GM19035 (cell line): ENCODE data around the gene AURKAIP1.

Experiments
- ATAC-seq: cut with Tn5 transposase; IDR thresholded peaks from one replicate; pipeline ENCODE4 v1.9.1; 2021; ENCODE audit not compliant: unreplicated experiment

AURKAIP1 gene

DNA sequence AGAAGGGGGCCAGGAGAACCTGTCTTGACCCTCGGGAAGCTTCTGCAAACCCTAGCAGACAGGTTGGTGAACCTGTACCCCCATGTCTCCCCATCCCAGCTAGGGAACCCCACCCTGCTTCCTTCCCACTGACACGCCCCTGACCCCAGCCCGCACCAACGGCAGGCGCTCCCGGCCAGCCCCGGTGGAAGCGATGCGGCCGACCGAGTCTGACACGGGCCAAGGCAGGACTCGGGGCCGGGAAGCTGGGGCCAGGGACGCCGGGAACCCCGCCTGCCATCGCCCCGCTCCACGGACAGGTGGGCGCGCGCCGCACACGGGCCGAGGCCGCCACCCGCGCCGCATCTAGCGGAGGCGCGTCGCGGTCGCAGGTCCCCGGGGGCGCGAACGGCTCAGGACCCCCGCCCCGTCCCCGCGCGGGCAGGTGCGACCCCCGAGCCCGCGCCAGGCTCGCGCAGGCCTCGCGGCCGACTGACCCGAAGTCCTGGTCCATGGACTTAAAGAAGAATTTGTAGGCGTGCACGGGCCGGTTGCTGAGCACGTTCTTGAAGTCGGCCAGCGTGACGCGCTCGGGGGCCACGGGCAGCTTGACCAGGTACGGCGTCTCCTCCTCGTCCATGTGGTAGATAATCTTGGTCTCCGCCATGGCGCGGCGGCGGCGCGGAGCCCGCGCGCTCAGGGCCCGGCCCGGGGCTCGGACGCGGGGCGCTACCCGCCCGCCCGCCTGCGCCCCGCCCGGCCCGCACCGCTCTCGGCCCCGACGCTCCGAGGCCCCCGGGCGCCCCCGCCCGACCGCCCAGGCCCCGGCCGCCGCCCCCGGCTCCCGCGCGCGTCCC lies 26.4 kb downstream of the AURKAIP1 start:
- ATAC-seq: peak; percentile 34

DNA sequence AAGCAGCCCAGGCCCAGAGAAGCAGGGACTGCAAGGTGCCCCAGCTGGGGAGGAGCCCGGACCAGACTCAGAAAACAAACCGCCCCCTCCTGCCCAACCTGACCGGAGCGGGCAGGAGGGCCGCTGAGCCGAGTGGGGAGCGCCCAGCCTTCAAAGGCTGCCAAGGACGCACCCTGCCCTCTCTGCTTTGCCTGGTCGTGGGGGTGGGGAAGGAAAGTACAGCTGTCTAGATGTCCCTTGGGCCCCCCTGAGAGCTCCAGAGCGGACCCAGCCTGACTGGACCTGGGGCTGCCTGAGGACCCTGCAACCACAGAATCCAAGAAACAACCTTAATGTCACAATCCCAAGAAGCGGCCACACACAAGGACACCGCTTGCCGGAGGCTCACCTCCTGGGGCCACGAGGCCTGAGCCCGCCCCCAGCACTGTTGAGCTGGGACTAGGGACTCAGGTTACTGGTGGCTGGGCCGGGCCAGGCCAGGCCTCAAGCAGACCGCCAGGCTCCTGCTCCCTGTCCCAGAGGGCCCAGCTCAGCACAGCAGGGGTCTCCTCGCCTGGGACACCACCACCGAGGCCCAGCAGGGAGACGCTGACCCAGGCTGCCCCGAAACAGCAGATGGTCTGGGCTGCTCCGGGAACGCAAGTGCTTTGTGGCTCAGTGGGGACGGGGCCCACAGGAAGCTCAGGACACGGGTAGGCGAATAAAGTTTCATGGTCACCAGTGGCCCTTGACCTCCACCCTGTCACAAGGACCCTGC lies 27.2 kb downstream of the AURKAIP1 start:
- no peak for ATAC-seq

DNA sequence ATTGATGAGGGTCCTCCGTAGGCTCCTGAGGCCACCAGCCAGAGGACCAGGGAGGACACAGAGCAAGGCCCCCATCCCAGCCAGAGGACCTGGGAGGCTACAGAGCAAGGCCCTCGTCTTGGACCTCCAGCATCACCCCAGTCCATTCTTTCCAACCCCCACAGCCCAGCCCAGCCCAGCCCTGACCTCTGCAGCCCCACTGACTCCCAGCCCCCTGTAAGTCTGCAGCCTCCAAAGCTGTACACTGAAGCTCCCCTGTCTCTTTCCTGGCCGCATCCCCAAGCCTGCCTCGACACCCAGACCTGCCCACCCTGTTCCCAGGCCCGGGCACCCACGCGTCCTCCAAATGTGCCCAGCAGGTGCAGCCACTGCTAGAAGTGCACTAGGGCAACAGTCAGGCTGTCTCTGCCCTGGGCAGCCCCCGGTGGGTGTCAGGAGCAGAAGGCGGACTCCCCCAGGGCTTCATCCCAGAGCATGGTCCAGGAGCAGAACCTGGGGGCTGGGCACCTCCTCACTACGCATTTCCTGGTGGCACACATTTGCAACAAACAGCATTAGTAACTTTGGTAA lies 27.9 kb downstream of the AURKAIP1 start:
- ATAC-seq: no peak

DNA sequence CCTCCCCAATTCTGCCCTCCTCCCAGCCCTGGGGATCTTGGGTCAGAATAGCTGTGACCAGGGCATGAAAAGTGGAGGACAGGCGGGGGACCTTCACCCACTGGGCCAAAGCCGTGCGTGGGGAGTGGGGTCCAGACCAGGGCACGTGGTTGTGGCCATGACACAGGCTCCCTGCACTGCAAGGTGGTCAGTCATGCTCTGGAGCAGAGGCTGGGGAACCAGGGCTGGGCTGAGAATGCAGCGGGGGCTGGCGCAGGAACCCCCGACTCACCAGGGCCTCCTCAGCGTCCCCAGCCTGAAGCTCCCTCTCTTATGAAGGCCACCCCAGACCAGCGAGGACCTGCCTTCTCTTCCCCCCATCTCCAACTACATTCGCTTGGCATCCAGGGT lies 28.5 kb downstream of the AURKAIP1 start:
- ATAC-seq: no peak

DNA sequence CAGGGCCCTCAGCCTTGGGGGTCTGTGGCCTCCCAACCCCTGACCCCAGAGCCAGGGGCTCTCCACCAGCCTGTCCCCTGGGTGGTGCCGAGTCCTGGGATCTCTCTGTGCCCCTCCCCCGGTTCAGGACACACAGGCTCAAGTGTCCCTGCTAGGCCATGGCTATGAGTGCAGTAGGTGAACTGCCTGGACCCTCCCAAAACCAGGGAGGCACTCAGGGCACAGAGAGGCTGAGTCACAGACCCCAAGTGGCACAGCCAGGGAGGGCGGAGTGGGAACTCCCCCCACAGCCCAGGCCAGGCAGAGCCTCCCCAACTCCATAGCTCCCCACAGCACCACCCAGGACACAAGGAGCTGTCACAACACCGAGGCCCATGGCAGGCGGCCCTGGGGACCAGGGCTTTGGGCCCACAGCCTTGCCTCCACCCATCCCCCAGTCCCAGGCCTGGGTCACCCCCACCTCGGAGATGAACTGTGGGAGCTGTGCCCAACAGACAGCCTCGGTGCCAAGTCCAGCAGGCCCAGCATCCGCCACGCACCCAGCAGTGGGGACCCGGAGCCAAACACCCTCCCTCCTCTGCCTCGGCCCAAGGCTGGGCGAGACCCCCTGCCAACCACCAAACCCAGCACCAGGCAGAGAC lies 29.0 kb downstream of the AURKAIP1 start:
- ATAC-seq: no peak

DNA sequence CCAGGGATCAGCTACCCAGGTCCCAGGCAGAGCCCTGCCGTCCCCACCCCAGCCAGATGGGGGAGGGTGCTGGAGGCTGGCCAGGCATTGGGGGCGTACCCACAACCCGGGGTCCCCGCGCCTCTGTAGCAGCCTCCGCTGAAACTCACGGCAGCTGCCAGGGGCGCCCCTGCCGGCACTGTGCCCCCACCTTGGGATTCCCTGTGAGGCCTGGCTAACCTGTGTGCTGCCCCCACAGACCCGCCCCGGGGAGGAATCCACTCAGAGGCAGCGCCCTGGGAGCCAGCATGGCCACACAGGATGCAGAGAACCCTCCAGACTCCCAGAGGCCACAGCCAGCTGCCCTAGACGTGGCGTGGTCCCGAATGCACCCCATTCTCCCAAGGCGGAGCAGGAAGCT lies 29.6 kb downstream of the AURKAIP1 start:
- no peak for ATAC-seq

DNA sequence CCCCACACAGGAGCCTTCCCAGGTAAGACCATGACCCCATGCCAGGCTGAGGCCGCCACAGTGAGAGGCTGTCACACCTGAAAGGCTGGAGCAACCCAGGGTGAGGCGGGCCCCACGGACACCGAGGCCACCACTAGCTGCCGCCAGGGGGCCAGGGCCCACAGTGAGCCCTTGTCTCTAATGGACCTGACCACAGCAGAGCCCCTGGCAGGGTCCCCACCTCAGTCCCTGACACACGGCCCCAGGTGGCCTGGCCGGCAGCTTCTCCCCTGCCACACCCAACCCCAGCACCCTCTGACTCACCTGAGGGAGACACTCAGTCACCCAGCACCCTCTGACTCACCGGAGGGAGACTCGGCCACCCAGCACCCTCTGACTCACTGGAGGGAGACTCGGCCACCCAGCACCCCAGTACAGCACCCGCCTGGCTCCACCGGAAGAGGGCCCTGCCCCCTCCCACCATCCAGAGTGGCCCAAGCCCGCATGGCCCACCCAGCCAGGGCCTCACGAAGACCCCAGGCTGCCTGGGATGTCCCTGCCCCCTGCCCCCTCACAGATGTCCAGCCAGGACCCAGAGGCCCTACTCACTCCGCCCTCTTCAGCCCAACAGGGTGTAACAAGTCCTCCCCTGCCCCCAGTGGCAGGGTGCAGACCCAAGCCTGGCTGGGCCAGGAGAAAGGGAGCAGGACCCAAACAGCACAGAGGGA lies 30.2 kb downstream of the AURKAIP1 start:
- no peak for ATAC-seq

DNA sequence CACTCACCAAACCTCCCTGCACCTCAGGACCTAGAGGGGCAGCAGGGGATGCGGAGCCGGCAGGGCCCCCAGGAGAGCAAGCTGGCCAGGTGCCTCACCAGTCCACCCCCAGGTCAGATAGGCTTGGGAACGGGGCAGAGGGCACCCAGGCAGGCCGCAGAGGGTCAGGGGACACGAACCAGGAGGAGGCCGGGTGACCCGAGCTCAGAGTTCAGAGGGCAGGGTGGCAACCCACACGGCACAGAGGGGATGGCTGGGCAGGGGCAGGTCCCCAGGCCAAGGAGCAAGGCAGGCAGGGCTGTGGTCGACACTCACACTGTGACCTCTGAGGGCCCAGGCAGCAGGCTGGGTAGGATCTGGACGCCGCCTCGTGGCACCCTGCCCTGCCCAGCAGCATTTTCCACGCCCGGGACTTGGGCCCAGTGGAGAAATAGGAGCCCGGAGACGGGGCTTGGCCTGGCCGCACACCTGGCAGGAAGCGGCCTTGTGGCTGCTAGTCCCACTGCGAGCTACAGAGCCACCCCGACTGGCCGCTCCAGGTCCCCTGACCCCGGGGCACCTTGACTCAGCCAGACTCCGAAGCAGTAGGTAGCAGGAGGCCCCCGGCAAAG lies 31.1 kb downstream of the AURKAIP1 start:
- ATAC-seq: no peak

DNA sequence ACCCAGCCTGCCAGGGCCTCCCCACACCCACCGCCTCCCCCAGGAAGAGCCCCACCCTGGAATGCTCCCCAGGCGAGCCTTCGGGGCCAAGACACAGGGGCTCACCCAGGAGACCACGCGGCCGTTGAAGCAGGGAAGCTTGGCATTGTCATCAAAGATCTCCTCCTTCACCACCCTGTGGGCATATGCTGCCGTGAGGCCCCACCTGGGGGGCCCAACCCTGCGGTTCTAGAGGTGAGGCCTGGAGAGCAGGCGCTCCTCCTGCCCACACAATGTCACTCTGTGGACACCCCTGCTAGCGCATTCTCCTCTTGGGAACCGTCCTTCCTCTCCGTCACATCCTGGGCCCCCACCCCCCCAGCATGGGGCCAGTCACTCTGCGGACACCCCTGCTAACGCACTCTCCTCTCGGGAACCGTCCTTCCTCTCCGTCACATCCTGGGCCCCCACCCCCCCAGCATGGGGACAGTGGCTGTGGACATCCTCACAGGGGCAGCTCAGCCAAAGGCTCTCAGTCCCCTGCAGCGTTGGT lies 32.4 kb downstream of the AURKAIP1 start:
- ATAC-seq: no peak

DNA sequence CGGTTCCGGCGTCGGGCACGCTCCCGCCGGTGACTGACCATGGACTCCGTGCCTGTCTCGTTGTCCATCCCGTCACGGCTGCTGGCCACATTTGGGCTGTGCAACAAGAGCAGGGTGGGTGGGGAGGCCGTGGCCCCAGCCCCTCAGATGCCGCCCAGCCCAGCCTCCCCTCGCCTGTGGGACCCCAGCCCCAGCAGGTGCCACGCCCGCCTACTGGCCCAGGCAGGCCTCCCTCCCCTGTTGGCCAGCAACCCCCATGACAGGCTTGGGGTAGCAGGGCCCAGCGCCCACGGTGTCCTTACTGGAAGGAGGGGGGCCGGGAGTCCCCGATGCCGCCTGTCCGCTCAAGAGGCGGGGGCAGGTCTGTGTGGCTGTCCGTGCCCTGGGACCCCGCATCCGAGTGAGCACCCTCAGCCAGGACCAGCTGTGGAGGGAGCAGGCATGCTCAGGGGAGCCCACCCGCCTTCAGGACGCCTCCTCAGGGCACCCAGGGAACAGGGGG lies 32.9 kb downstream of the AURKAIP1 start:
- no peak for ATAC-seq

DNA sequence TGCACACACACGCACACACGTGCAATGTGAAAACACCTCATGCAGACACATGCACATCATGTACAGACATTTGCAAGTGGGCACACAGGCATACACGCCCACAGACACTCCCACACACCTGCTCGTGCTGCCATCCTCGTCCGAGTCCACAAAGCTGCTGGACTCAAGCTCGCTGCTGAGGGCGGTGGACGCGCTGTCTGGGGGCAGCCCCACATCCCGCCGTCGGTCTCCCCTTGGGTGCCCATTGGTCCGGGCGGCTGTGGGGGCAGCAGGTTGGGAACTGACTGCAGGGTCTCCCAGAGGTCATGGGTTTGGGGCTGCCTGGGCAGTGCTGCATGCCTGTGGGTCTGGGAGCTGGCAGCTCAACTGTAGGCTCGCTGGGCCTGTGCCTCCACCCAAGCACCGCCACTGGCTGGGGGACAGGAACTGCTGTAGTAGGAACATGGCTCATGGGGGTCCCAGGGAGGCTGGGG lies 33.4 kb downstream of the AURKAIP1 start:
- ATAC-seq: no peak

DNA sequence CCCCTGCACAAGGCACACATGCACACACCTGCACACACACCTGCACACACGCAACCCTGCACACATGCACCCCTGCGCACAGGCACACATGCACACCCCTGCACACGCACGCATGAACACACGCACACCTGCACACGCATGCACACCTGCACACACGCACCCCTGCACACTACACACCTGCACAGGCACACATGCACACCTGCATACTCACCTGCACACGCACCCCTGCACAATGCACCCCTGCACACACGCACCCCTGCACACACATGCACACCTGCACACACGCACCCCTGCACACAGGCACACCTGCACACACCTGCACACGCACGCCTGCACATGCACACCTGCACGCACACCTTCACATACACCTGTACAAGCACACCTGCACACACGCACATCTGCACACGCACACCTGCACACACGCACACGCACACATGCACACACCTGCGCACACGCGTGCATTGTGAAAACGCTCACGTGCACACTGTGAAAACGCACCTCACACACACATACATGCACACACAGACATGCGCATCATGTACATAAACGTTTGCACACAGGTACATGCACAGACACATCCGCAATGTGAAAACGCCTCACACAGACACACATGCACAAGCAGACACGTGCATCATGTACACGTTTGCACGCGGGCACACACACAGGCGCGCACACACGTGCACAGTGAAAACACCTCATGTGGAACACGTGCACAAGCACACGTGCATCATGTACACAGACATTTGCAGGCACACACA lies 34.0 kb downstream of the AURKAIP1 start:
- ATAC-seq: no peak

DNA sequence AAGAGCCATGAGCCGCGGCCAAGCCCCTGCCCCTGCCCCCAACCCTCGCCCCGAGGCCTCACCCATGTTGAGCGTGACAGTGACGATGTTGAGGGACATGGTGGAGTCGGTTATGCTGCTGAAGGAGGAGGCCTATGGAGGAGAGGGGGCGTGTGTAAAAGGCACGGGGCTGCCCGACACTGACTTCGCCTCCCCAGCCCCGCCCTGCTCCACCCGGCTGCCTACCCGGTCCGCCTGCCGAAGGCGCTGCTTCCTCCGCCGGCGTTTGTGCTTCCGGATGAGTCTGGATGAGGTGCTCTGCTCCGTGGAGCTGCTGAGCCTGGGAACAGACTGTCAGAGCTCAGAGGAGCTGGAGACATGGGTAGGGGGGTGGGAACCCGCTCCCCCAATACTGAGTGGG lies 34.8 kb downstream of the AURKAIP1 start:
- no peak for ATAC-seq

DNA sequence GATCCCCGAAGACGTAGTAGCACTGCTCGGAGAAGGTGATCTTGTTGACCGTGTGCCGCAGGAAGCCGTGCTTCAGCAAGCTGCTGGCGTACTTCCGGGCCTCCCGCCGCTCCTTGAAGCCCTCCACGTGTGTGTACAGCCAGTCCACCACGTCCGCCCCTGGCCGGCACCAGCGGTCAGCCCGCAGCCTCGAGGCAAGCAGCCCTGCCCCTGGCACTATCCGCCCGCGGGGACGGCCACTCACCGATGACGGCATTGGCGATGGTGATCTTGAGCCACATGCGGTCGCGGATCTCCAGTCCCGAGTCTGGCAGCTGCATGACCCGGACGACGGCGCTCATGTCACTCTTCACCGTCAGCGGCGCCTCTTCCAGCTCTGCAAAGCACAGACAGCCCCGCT lies 36.7 kb downstream of the AURKAIP1 start:
- ATAC-seq: no peak

DNA sequence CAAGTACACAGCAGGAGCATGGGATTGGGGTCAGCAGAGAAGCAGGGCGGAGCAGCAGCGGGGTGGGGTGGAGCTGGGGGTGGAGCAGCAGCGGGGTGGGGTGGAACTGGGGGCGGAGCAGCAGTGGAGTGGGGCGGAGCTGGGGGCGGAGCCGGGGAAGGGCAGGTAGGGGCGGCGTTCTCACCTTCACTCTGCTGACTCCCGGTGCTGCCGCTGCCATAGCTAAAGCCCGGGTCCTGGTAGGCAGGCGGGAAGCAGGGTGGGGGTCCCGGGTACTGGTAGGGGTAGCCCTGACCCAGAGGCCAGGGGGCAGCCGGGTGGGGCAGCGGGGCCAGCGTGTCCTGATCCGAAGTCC lies 37.2 kb downstream of the AURKAIP1 start:
- ATAC-seq: no peak

DNA sequence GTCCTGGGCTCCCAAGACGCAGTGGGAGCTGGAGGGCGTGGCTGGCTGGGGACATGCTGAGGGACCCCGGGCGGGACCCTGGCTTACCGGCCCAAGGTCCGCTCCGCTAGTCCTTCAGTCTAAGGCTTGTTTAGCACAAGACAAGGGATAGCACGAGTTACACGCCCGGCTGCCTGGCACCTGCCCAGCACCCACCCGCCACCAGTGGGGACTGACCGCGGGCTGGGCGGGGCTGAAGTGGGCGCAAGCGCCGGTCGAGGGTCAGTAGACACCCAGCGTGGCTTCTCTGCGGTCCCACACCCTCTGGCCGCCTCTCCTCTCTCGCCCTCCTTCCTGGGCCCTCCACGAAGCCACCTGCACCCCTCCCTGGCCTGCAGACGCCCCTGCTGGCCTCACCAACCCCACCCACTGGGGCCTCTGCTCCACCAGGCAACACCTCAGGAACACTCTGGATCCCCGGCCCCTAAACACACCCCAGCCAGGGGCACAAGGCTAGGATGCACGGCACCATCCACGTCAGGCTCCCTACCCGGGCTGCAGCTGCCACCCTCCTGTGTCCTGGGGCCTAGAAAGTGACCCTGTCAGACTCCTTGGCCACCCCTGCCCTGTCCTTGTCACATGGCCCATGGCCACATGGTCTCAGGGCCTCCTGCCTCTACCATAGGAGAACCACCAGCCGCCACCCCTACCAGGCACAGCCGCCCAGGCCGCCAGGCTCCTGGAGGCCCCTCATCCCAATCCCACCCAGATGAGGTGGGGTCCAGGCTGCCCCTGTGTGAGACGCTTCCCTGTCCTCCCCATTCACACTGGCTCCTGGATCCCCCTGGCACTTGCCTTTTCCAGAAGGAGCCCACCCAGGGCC lies 37.8 kb downstream of the AURKAIP1 start:
- no peak for ATAC-seq

DNA sequence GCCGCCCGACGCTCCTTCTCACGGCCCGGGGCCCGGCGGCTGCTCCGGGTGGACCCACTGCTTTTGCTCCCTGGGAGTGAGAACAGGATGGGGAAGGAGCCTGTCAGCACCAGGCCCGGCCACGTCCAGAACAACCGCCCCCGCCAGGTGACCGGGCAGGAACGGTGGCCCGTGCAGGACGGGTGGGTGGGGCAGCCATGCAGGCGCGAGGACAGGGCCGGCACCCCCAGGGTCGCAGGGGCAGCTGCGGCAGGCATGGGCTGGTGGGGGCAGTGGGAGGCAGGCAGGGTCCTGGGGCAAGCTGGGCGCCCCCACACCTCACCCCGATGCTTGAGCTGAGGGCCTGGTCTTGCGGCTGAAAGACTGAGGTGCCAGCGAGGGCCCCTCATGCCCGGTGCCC lies 38.6 kb downstream of the AURKAIP1 start:
- ATAC-seq: no peak

DNA sequence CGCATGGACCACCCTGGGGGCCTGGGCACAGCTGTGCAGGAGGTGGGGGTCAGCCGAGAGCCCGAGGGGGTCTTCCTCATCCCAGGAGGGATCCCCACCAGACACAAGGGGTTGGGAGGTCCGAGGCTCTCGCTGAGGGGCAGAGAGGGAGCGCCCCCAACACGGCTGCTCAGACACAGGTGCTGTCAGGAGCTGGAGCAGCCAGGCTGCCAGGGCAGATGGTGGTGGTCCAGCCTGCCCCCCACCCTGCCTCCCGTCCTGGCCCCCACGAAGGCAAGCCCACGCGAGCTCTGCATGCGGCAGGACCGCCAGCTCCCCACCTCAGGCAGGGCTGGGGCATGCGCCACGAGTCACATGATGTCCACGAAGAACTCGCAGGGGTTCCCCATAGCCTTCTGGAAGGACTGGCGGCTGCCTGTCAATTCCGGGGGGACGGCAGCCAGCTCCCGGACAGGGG lies 39.2 kb downstream of the AURKAIP1 start:
- no peak for ATAC-seq
